Spinal cord (tissue), 10 donors: ENCODE measurements around the gene ERBB4. TPM values are rescaled to one million over a fixed set of nuclear protein-coding genes. Genes with fewer than 3 reads are reported as not detected.
"Not testable (repeated sequence)": the region's sequence is repeated elsewhere in the genome, so short reads cannot be mapped to it uniquely, and the experiment has no call there.

Source experiments
- DNase-seq, 6 donors: peaks; one replicate each; pipeline versions ENCODE4 v3.0.0 to v3.0.0-alpha.2; 2013 to 2015; ENCODE audit warnings: low spot score in 6 of 6, low read depth in 4 of 6
- H3K27ac ChIP-seq: one replicate; pipeline ENCODE4 v1.5.1; 2013; ENCODE audit warnings: low read depth, low read length, control low read depth
- H3K27me3 ChIP-seq: one replicate; pipeline ENCODE4 v1.6.1; 2013; ENCODE audit warnings: low read length; ENCODE audit not compliant: control insufficient read depth, insufficient read depth
- H3K36me3 ChIP-seq: one replicate; pipeline ENCODE4 v1.6.1; 2013; ENCODE audit warnings: low read length; ENCODE audit not compliant: control insufficient read depth, insufficient read depth
- H3K4me1 ChIP-seq: one replicate; pipeline ENCODE4 v1.6.1; 2013; ENCODE audit warnings: low read length; ENCODE audit not compliant: control insufficient read depth, insufficient read depth
- H3K4me3 ChIP-seq: one replicate; pipeline ENCODE4 v1.5.1; 2013; ENCODE audit warnings: low read depth, low read length, control low read depth
- H3K9me3 ChIP-seq: one replicate; pipeline ENCODE4 v1.6.1; 2013; ENCODE audit warnings: low read length; ENCODE audit not compliant: control insufficient read depth, insufficient read depth
- whole genome bisulfite sequencing: methylation state at CpG from one replicate; pipeline ENCODE4 v1.1.5; 2013; ENCODE audit warnings: missing lambda C conversion rate; ENCODE audit not compliant: insufficient coverage; 5-methylcytosine and 5-hydroxymethylcytosine counted together
- polyA plus RNA-seq, 2 donors: library from polyadenylated mRNA; unstranded; fragments of 120-200 nt; gene quantifications; one replicate each; pipeline ENCODE4 v1.2.1, GENCODE V29; 2013; ENCODE audit not compliant: insufficient read length in 2 of 2
- total RNA-seq, 2 donors: library from RNA; depleted of rRNA in 1 of 2; stranded (reverse); fragments of 120-200 nt in 1 of 2; fragments of >200 nt in 1 of 2; gene quantifications; one replicate each; pipeline versions ENCODE4 v1.2.3 to v1.2.4, GENCODE V29; 2013 to 2014
- donor health status: healthy.

ERBB4 gene
- total and polyA plus RNA-seq, 4 donors: 14.4 to 41.7 (median 20.8) TPM

DNA sequence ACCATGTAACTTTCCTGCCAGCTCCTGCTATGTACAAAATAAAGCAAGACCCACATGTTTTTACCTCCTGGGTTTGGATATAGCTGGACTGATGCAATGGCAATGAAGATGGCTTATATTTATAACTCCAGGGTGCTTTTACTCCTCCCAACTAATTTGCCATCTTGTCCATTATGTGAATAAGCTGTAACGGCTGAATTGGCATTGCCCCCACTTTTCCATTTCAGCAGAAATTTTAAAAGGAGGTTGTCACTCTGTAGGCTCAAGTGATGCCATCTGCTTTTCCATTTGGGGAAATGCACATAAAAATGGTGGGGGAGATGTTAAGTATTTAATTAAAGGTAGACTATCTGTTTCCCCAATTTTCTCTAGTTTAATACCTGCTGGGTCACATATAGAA lies 345.5 kb downstream of the ERBB4 start:
- Histone ChIP-seq H3K27me3 (no peaks in the 10 kb centered on the region), H3K4me1 (no peaks in the 10 kb centered on the region), H3K4me3 (no peak overlapping the region), H3K27ac (no peak overlapping the region), H3K9me3 (no peaks in the 10 kb centered on the region), H3K36me3 (no peaks in the 10 kb centered on the region)
- peak in 2 of 6 donors; percentile 10 to 82 for DNase-seq
- no CpG with 5 or more reads among the region's 1 CpG for WGBS

DNA sequence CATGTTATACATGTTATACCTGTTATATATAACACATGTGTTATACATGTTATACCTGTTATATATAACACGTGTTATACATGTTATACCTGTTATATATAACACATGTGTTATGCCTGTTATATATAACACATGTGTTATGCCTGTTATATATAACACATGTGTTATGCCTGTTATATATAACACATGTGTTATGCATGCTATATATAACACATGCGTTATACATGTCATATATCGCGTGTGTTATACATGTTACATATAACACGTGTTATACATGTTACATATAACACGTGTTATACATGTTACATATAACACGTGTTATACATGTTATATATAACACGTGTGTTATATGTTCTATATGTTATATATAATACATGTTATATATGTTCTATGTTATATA lies 347.2 kb downstream of the ERBB4 start:
- DNase-seq, H3K27me3 ChIP-seq, H3K36me3 ChIP-seq, H3K4me1 ChIP-seq, H3K9me3 ChIP-seq, H3K4me3 ChIP-seq, H3K27ac ChIP-seq: not testable (repeated sequence)
- WGBS: no CpG with 5 or more reads among the region's 8 CpGs

DNA sequence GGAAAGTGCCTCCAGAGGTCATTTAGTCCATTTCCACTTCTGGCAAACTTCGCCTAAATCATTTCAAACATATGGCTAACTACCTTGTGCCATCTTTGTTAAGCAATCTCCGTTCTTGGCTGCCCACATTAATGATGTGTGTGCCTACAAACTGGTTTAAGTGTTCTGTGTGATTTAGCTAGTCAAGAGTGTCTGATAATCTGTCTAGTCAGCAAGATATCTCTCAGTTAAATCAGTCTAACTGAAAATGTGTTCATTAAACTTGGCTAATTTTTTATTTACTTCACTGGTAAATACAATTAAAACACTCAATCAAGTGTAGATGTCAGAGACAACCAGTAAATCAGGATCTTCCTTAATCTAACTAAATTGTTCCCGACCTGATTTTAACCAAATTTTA lies 352.4 kb downstream of the ERBB4 start:
- Histone ChIP-seq H3K36me3 (no peaks in the 10 kb centered on the region), H3K27me3 (no peaks in the 10 kb centered on the region)
- WGBS: 100% methylated on average over 1 of the region's 3 CpGs

DNA sequence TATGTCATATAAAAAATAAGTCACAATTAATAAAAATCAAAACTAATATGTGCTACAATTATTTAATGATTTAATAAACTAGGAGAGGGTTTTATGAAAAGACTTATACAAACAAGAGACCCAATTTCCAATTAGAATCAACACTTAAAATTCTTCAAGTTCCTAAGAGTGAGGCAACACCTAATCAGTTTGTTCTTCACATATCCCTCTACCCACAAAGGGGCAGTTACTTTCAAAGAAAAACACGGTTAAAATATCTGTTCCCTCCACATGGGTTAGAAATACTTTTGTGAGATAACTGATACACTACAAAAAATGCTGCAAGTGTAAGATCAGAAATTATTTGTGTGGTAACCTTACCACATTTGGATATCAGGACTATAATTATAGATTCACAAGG lies 357.0 kb downstream of the ERBB4 start:
- Histone ChIP-seq H3K4me3 (no peak overlapping the region), H3K27ac (no peak overlapping the region), H3K36me3 (no peaks in the 10 kb centered on the region), H3K27me3 (no peaks in the 10 kb centered on the region), H3K4me1 (no peaks in the 10 kb centered on the region), H3K9me3 (no peaks in the 10 kb centered on the region)
- no peak for DNase-seq
- no CpG with 5 or more reads among the region's 1 CpG for WGBS

More for the DNA sequence above, 352.4 kb downstream of the ERBB4 start:
- peak in 1 of 6 donors; percentile 59 for DNase-seq
- Histone ChIP-seq H3K27ac (no peak overlapping the region), H3K4me3 (no peak overlapping the region), H3K9me3 (no peaks in the 10 kb centered on the region), H3K4me1 (no peaks in the 10 kb centered on the region)

- 60% methylated on average over 1 of the region's 3 CpGs for WGBS
- Histone ChIP-seq H3K9me3 (no peaks in the 10 kb centered on the region), H3K27me3 (no peaks in the 10 kb centered on the region), H3K36me3 (no peaks in the 10 kb centered on the region), H3K27ac (no peak overlapping the region), H3K4me3 (no peak overlapping the region), H3K4me1 (no peaks in the 10 kb centered on the region)
- no peak for DNase-seq
These were observed 358.1 kb downstream of the ERBB4 start for GRCh38 chr2:212180408-212181083.

- Histone ChIP-seq H3K4me3 (no peak overlapping the region), H3K4me1 (no peaks in the 10 kb centered on the region), H3K36me3 (no peaks in the 10 kb centered on the region), H3K9me3 (no peaks in the 10 kb centered on the region), H3K27me3 (no peaks in the 10 kb centered on the region), H3K27ac (no peak overlapping the region)
- WGBS: no CpG with 5 or more reads among the region's 2 CpGs
- DNase-seq: no peak
These were observed 360.9 kb downstream of the ERBB4 start for GRCh38 chr2:212177724-212178123.

DNA sequence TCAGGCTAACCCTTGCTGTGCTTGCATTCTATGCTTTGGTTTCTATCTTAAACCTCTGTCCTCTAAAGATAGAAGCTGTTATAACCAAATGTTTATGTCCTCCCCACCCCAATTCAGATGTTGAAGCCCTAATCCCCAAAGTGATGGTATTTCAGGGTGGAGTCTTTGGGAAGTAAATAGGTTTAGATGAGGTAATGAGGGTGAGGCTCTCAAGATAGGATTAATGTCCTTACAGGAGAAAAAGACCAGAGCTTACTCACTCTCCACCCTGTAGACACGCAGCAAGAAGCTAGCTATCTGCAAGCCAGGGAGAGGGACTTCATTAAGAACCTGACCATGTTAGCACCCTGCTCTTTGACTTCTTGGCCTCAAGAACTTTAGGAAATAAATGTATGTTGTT lies 362.5 kb downstream of the ERBB4 start:
- Histone ChIP-seq H3K27me3 (no peaks in the 10 kb centered on the region), H3K27ac (no peak overlapping the region), H3K9me3 (no peaks in the 10 kb centered on the region), H3K4me3 (no peak overlapping the region), H3K36me3 (no peaks in the 10 kb centered on the region), H3K4me1 (no peaks in the 10 kb centered on the region)
- no CpG with 5 or more reads among the region's 1 CpG for WGBS
- no peak for DNase-seq

DNA sequence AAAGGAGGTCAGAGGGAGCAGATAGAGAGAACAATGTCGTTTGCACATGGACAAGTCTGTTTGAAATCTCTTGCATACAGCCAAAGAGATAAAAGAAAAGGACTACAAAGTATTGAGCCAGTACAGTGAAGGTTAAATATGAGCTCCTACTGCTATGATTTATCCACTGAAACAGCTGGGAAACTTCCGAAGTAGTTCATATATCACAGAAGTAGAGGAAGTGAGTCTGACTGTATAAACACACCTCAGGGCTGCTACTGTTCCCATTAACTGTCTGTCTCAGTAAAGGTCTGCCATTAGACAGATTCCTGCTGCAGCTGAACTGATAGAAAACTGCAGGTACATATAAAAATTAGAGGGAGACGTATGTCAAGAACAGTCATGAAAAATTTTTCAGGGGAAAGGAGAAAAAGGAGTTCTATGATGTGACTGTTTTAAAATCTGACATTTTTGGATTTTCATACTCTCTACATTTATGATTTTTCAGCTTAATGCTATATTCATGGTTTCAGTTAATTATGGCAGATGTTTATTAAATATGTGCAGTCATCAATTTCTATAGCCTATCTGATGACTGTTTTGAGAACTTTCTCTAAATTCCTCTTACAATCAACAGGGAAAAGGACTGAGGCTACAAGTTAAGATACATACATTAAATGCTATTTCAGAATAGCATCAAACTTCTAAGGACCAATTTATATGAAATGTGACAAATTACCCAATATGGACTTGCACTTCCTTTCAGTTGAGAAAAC lies 364.7 kb downstream of the ERBB4 start:
- whole genome bisulfite sequencing: 17% methylated on average over 1 of the region's 3 CpGs
- Histone ChIP-seq H3K9me3 (peaks cover 2% of the 10 kb centered on the region), H3K4me1 (no peaks in the 10 kb centered on the region), H3K4me3 (no peak overlapping the region), H3K27me3 (no peaks in the 10 kb centered on the region), H3K27ac (no peak overlapping the region), H3K36me3 (no peaks in the 10 kb centered on the region)
- peak in 2 of 6 donors; percentile 15 to 68 for DNase-seq

DNA sequence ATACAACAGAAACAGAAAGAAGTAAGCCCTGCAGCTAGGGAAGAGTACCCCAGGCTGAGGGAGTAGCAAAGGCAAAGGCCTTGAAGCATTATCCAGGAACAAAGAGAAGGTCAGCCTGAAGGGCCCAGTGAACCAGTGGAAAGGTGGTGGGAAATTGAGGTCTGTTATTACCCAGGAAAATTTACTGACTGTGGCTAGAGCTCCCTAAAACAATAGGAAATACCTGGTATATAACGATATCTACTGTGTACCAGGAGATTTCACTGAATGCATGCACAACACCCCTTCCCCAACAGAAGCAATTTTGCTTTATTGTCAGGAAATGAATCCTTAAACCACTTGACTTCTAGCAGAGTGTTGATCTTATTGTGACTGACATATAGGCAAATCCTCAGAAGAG lies 365.3 kb downstream of the ERBB4 start:
- Histone ChIP-seq H3K4me3 (no peak overlapping the region), H3K27ac (no peak overlapping the region), H3K36me3 (no peaks in the 10 kb centered on the region), H3K9me3 (peaks cover 2% of the 10 kb centered on the region), H3K4me1 (no peaks in the 10 kb centered on the region), H3K27me3 (no peaks in the 10 kb centered on the region)
- DNase-seq: no peak
- WGBS: no CpG with 5 or more reads among the region's 1 CpG

DNA sequence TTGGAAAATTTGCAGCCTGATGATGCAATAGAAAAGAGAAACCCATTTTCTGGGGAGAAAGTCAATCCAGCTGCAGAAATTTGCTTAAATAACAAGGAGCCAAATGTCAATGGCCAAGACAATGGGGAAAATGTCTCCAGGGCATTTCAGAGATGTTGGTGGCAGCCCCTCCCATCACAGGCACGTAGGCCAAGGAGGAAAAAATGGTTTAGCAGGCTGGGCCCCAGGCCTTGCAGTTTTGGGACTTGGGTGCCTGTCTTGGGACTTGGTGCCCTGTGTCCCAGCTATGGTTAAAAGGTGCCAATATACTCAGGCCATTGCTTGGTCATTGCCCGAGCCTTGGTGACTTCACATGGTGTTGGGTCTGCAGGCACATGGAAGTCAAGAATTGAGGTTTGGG lies 368.2 kb downstream of the ERBB4 start:
- Histone ChIP-seq H3K4me3 (no peak overlapping the region), H3K4me1 (no peaks in the 10 kb centered on the region), H3K36me3 (no peaks in the 10 kb centered on the region), H3K27ac (no peak overlapping the region), H3K9me3 (peaks cover 2% of the 10 kb centered on the region), H3K27me3 (no peaks in the 10 kb centered on the region)
- no peak for DNase-seq
- WGBS: 100% methylated on average over 2 of the region's 2 CpGs
